PC-9 (cell line): ENCODE results near the gene SSC5D. TPM values are rescaled to one million over a fixed set of nuclear protein-coding genes. Genes with fewer than 3 reads are reported as not detected.
"Not testable (repeated sequence)": the region's sequence is repeated elsewhere in the genome, so short reads cannot be mapped to it uniquely, and the experiment has no call there.

Experiments
- BruUV-seq: library from RNA; stranded (reverse); fragments of 400-500 nt; replicated peaks from 2 replicates; lab custom pipeline; 2021; lab: Mats Ljungman, UMichigan
- CTCF ChIA-PET: fragments of 300-600 bp; sonication (Branson Sonifier 250); formaldehyde crosslinking; loops from one replicate; lab custom pipeline; 2022; ENCODE audit warnings: antibody characterized with exemption; lab: Charles Lee
- POLR2A ChIA-PET: fragments of 300-600 bp; sonication (Branson Sonifier 250); formaldehyde crosslinking; loops from one replicate; lab custom pipeline; 2022; ENCODE audit warnings: antibody characterized with exemption; ENCODE audit not compliant: unreplicated experiment; lab: Charles Lee
- DNase-seq, 2 experiments: peaks; one replicate each; pipeline versions ENCODE4 v3.0.0 to v3.0.0-alpha.2; 2015 to 2022; ENCODE audit warnings: mixed read lengths in 1 of 2
- H2AFZ ChIP-seq: fragments of 200-600 bp; sonication (generic); 2 replicates; pipeline ENCODE4 v1.8.1; 2017; ENCODE audit warnings: antibody characterized with exemption
- H3F3A ChIP-seq: fragments of 200-600 bp; sonication (generic); 2 replicates; pipeline ENCODE4 v1.8.1; 2017; ENCODE audit warnings: antibody characterized with exemption, mild to moderate bottlenecking, low read depth; ENCODE audit not compliant: insufficient read depth
- H3K27ac ChIP-seq: fragments of 200-600 bp; sonication (generic); 2 replicates; pipeline ENCODE4 v1.6.1; 2016; ENCODE audit warnings: mixed run types
- H3K27me3 ChIP-seq: fragments of 200-600 bp; sonication (generic); 2 replicates; pipeline ENCODE4 v1.6.1; 2016; ENCODE audit warnings: low read depth, mixed run types; ENCODE audit not compliant: insufficient read depth
- H3K36me3 ChIP-seq: fragments of 200-600 bp; sonication (generic); 2 replicates; pipeline ENCODE4 v1.6.1; 2016; ENCODE audit warnings: low read depth, mixed run types
- H3K4me1 ChIP-seq: fragments of 200-600 bp; sonication (generic); replicated peaks from 2 replicates; pipeline ENCODE4 v1.6.1; 2016; ENCODE audit warnings: mixed run types; ENCODE audit not compliant: insufficient read depth
- H3K4me2 ChIP-seq: fragments of 200-600 bp; sonication (generic); 2 replicates; pipeline ENCODE4 v1.6.1; 2017; ENCODE audit warnings: mixed run types
- H3K4me3 ChIP-seq: fragments of 200-600 bp; sonication (generic); 2 replicates; pipeline ENCODE4 v1.6.1; 2016; ENCODE audit warnings: mixed run types
- H3K79me2 ChIP-seq: fragments of 200-600 bp; sonication (generic); 2 replicates; pipeline ENCODE4 v1.6.1; 2017; ENCODE audit warnings: low read depth, mixed run types
- H3K9me2 ChIP-seq: fragments of 200-600 bp; sonication (generic); 2 replicates; pipeline ENCODE4 v1.8.1; 2017; ENCODE audit warnings: mild to moderate bottlenecking; ENCODE audit not compliant: insufficient read depth
- H3K9me3 ChIP-seq: fragments of 200-600 bp; sonication (generic); 2 replicates; pipeline ENCODE4 v1.8.1; 2016; ENCODE audit warnings: low read depth; ENCODE audit not compliant: insufficient read depth
- H4K20me1 ChIP-seq: fragments of 200-600 bp; sonication (generic); 2 replicates; pipeline ENCODE4 v1.8.1; 2017; ENCODE audit not compliant: insufficient read depth
- CTCF ChIP-seq: fragments of 200-600 bp; sonication (generic); conservative IDR thresholded peaks from 2 replicates; pipeline ENCODE4 v1.6.1; 2017; ENCODE audit warnings: mixed run types, antibody characterized with exemption, mild to moderate bottlenecking, moderate library complexity
- EZH2 ChIP-seq: fragments of 200-600 bp; sonication (generic); IDR thresholded peaks from 2 replicates; pipeline ENCODE4 v1.8.0; 2017; ENCODE audit warnings: antibody characterized with exemption, low read depth
- intact Hi-C: fragments of 100-400 bp; cut with micrococcal nuclease; formaldehyde crosslinking; loops from one replicate; pipeline ENCODE4 v1.10.0; 2022; ENCODE audit not compliant: unreplicated experiment
- total RNA-seq: library from RNA; stranded (reverse); gene quantifications from 2 replicates; pipeline ENCODE4 v1.2.3, GENCODE V29; 2021

SSC5D gene
- total RNA-seq, 1 experiment from 2014 or later: 3.9 TPM

- no TSS peak for BruUV-seq
- Histone ChIP-seq H2AFZ (no peak overlapping the region), H3K27me3 (peaks cover 49% of the 10 kb centered on the region), H3K4me3 (no peak overlapping the region), H3K4me2 (no peak overlapping the region), H3K36me3 (no peaks in the 10 kb centered on the region), H3F3A (peaks cover 20% of the 10 kb centered on the region), H3K9me2 (no peaks in the 10 kb centered on the region), H4K20me1 (no peaks in the 10 kb centered on the region), H3K4me1 (no peaks in the 10 kb centered on the region), H3K27ac (no peak overlapping the region), H3K9me3 (no peaks in the 10 kb centered on the region; the same call in 1 of the 2 replicates), H3K79me2 (no peaks in the 10 kb centered on the region)
- TF ChIP-seq CTCF: no peak
- TF ChIP-seq EZH2: no peak
- intact Hi-C loops: no loop called here
- ChIA-PET CTCF (interaction anchor here (0.6 kb wide), 1 partner anchor 22 kb away, joined by 3 read pairs; no protein-coding TSS in a partner anchor), POLR2A (no interaction called here)
- DNase-seq: no peak
These were observed 42.2 kb upstream of the SSC5D start for GRCh38 chr19:55446060-55446459.

GRCh38 chr19:55447421-55448174, 40.6 kb upstream of the SSC5D start:
- Histone ChIP-seq H3K79me2 (no peaks in the 10 kb centered on the region), H3F3A (peaks cover 20% of the 10 kb centered on the region), H2AFZ (no peak overlapping the region), H3K27ac (no peak overlapping the region), H3K9me2 (no peaks in the 10 kb centered on the region), H3K4me1 (no peaks in the 10 kb centered on the region), H3K4me3 (no peak overlapping the region), H3K4me2 (no peak overlapping the region), H3K27me3 (peaks cover 38% of the 10 kb centered on the region), H3K36me3 (no peaks in the 10 kb centered on the region), H3K9me3 (no peaks in the 10 kb centered on the region; the same call in 1 of the 2 replicates), H4K20me1 (no peaks in the 10 kb centered on the region)
- TF ChIP-seq CTCF (no peak), EZH2 (no peak)
- peak; percentile 61 to 68 for DNase-seq
- ChIA-PET CTCF (interaction anchor here (0.7 kb wide), 1 partner anchor 180 kb away, joined by 6 read pairs; no protein-coding TSS in a partner anchor), POLR2A (no interaction called here)
- no TSS peak for BruUV-seq
- intact Hi-C loops: no loop called here

GRCh38 chr19:55448175-55448490, 40.1 kb upstream of the SSC5D start:
- H3K4me2 ChIP-seq, POLR2A ChIA-PET: not testable (repeated sequence)

More at GRCh38 chr19:55448175-55448490, 40.1 kb upstream of the SSC5D start:
- H3K27ac ChIP-seq, H3K4me1 ChIP-seq, H3K9me2 ChIP-seq, H2AFZ ChIP-seq, DNase-seq, BruUV-seq, CTCF ChIA-PET, H3K79me2 ChIP-seq, intact Hi-C loops, H3K36me3 ChIP-seq, H3K9me3 ChIP-seq, H4K20me1 ChIP-seq, H3K4me3 ChIP-seq: not testable (repeated sequence)
- Histone ChIP-seq H3K27me3 (peaks cover 36% of the 10 kb centered on the region), H3F3A (peaks cover 23% of the 10 kb centered on the region)
